Non-pigmented ciliary epithelial cell (primary cell): ENCODE data around the gene RABGAP1L.

Experiments
- DNase-seq: peaks from one replicate; pipeline ENCODE4 v3.0.0-alpha.2; 2010; ENCODE audit warnings: low read depth

RABGAP1L gene

GRCh38 chr1:174935961-174936727, 776.8 kb downstream of the RABGAP1L start:
- no peak for DNase-seq

DNA sequence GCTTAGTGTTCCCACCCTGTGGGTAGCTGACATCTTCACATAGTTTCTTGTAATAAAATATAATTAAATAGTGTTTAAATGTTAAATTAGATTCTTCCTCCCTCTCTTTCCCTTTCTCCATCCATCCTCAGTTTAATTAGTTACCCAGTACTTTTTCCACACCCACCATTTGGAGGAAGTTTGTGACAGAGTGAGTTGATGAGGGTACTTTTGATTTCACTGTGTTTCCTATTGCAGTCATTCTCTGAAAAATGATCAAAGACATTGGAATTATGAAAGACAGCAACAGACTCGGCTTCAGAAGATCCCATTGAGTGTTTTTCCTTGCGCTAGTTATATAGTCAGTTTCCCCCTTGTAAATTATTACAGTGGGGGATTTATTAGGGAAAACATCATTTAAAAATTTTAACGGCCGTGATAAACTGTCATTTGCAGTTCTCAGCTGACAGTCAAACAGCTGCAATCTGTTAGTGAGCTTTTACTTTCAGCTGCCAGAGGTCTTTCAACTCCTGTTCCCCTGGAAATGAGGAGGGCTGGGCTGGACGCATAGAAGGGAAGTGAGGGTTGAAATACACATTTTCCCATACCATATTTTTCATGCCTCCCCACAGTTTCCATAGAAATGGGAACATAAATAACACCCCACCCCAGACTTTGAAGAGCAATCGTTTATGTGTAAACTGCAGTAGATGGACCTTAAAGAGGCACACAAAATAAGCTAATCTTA, 779.1 kb downstream of the RABGAP1L start:
- DNase-seq: no peak

- no peak for DNase-seq
Measured at GRCh38 chr1:174939775-174940545, 780.6 kb downstream of the RABGAP1L start.

DNA sequence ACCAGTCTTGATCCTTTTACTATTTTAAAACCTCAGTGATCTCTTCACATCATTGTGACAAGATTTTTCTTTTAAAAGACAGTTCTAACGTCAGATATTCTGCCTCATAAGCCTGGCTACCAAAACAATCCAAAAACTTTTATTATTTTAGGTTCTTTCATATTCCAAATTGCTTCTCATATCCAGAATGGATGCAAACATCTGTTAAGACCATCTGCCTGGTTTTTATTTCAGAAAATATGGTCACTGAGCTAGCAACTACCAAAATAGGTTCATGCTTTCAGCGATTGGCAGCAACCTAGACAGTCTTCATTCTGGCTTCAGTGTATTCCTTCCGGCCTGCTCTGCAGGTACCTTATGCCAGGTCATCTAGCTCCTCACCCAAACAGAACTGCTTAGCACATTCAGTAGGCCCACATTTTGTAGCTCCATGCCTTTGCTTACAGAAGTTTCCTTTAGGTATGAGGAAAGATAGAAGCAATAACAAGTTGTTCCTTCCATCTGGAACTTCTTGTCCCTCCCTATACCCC, 781.4 kb downstream of the RABGAP1L start:
- DNase-seq: no peak

- no peak for DNase-seq
Measured at GRCh38 chr1:174942547-174943255, 783.4 kb downstream of the RABGAP1L start.

GRCh38 chr1:174946031-174946430, 786.7 kb downstream of the RABGAP1L start:
- DNase-seq: no peak

GRCh38 chr1:174949061-174949460, 789.7 kb downstream of the RABGAP1L start:
- no peak for DNase-seq

- no peak for DNase-seq
Measured at GRCh38 chr1:174949645-174950044, 790.3 kb downstream of the RABGAP1L start.

- no peak for DNase-seq
Measured at GRCh38 chr1:174953285-174954072, 794.2 kb downstream of the RABGAP1L start.

- DNase-seq: no peak
Measured at GRCh38 chr1:174954073-174954460, 794.7 kb downstream of the RABGAP1L start.

DNA sequence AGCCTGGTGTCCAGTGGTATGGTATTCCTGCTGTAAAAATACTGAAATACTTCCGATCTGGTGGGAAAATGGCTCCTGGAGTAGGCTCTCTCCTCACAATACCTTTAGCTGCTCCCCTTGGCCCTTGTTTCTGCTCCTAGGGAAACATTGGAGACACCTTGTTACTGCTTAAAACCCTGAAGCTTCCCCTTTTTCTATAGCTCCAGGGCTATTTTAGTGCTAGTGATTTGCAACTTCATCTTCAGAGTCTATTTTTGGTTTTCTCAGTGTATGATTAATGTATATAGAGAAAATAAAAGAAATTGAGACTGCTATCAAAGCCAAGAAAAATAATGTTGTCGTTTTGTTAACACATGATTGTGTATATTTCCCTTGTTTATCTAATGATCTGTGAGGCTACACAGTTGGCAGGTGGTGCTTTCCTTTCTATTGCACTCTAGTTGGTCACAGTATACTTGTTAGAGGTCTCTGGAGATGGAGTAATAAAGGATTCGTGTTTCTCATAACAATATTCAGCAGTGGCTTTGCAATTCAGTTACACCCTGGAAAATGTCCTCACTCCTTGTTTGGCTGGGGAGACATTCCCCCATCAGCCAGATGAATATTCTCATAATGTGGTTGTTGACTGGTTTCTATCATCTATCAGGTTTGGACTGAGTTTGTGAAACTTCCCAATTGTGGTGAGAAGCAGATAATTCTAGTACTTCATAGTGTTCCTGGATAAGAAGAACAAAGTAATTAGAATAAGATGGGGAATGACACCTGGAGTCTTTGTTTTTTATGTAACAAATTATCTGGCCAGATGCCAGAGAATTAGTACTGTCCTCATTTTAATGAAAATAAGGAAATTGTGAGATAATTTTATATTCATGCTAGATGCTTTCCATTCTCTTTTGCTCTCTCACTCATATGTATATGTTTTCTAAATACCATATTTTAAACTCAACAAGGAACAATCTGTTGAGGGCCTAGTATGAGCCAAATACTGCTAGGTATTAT, 795.6 kb downstream of the RABGAP1L start:
- DNase-seq: no peak

DNA sequence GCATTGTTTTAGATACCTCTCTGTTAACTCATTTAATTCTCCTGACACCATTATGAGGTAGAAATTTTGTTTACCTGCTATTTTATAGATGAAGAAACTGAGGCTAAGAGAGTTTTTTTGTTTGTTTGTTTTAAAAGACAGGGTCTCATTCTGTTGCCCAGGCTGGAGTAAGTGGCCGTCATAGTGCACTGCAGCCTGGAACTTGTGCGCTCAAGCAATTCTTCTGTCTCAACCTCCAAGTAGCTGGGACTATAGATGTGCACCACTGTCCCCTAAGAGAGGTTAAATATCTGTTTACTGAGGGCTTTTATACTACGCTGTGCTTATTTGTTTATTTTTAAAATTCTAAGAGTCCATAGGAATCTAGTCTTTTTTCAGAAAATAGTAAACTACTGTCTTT, 796.8 kb downstream of the RABGAP1L start:
- no peak for DNase-seq

DNA sequence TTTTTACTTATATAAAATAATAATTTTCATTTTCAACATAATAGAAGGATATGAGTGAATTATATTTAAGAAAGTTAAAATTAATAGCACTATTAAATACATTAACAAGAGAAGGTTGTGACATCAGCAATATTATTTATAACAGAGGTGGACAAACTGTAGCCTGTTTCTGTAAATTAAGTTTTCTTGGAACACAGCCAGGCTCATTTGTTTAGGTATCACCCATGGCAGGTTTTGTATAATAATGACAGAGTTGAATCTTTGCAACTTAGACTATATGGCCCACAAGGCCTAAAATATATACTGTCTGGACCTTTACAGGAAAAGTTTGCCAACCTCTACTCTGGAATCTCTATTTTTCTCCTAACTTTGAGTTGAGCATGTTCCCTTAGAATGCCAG, 797.7 kb downstream of the RABGAP1L start:
- DNase-seq: no peak

GRCh38 chr1:174957829-174958228, 798.5 kb downstream of the RABGAP1L start:
- no peak for DNase-seq

- DNase-seq: no peak
Measured at GRCh38 chr1:174958396-174958795, 799.1 kb downstream of the RABGAP1L start.

DNA sequence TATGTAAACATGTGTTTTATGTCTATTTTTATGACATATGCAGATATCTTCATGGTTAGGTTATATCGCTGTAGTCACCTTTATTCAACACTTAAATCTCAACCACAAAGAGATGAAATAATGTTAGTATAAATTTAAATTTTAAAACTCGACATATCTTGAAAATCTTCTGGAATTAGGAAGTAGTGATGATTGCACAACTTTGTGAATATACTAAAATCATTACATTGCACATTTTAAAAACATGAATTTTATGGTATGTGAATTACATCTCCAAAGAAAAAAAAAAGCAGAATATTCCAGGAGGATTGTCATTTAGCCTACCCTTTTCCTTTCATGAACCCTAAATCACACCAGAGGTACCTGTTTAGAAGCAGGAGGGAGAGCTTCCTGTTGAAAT, 801.0 kb downstream of the RABGAP1L start:
- DNase-seq: no peak

GRCh38 chr1:174963529-174964125, 804.3 kb downstream of the RABGAP1L start:
- DNase-seq: no peak

GRCh38 chr1:174964261-174964971, 805.1 kb downstream of the RABGAP1L start:
- DNase-seq: no peak

DNA sequence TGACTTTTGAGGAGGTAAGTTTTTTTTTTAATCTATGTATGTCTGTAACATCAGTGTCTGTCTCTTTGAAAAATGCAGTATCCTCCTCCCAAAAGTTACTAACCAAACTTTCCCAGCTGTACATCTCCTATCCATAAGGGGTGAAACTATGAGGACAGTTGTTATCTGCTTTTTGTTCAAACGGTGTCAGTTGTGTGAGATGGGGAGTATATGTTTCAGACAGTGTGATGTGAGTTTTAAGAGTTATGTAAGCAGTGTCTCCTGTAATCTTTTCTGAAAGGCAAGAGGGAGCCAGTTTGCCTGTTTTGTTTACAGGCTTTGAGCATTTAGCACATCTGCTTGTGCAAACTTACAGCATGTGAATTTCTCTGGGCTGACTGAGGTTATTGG, 805.6 kb downstream of the RABGAP1L start:
- DNase-seq: no peak
